Measurements from ENCODE around the gene ZNF789. TPM values are rescaled to one million over a fixed set of nuclear protein-coding genes. Genes with fewer than 3 reads are reported as not detected.
A peak's percentile ranks its signal among the peaks of the same experiment; 100 is the strongest.
"Not testable (repeated sequence)": the region's sequence is repeated elsewhere in the genome, so short reads cannot be mapped to it uniquely, and the experiment has no call there.

The ZNF789 gene
- total RNA-seq: 3.4 TPM
- long read RNA-seq, partial matches to known transcripts: 0 of 5 reads
- long read RNA-seq, other reads (novel, unspliced or antisense): 4 of 5 reads

DNA sequence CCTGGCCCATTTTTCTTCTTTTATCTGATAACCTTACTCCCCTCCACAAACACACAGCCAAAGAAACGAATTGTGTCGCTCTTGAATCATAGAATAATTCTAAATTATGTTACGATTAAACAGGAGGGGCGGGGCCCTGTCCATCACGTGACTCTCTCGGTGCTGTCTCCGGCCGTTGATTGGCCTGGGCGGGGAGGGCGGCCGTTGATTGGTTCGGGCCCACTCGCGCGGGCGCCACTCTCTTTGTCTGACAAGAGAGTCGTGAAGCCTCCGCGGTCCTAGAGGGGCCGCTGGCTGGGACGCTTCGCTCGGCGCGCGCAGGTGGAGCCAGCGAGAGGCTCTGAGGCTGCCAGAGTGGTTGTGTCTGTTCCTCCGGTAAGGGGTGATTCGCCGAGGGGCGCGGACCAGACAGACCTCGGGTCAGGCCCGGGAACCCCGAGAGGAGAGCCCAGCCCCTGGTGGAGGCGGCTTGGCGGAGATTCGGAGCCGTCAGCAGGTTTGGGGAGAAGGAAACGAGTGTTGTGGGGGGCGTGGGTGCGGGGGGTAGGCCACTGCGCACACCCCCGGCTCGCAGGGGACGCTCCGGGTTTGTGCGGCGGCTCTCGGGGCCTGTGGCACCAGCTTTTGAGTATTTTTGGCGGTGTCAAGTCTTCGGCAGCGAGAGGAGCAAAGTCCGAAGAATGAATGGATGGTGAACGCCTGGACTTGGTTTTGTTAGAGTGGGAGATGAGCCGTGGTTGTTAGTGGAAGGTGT lies at the start of gene ZNF789:
ZNF789 (plus strand) TSS at position 330 of the 754 bp plus-strand sequence. CDS start 3,567 bp downstream, outside the sequence.
- ATAC-seq (ENCODE audit: poor library complexity) (peak; percentile 99), DNase-seq (peak; percentile 99)
- intact Hi-C loops (cut with DNase I): no loop called here

DNA sequence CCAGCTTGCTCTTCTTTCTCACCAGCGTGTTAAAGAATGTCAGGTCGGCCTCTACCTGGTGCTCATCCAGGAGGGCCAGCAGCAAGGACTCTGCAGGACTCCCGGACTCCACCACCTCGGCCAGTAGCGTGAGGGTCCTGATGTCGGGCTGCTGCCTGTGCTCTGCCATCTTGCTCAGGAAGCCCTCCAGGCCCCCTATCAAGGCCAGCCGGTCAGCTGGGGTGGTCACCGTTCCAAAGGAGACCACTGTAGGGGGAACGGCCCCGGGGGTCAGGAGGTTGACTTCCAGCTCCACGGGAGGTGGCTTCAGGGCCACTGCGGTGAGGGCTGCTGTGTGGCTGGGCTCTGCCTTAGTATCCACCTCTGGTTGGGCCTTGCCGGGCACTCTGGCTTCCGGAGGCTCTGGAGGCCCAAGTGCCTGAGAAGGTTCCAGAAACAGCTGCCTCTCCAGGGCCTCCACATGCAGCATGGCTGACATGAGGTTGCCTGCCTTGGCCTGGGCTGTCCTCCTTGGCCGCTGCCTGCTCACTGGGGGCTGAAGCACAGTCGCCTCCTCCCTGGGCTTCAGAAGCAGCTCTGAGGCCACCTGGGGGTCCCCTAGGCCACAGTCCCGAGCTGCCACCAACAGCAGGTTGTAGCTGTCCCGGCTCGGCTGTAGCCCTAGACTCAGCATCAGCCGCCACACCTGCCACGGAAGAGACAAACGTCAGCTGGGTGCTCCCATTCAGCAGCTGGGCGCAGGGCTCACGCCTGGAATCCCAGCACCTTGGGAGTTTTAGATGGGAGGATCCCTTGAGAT lies 47.6 kb upstream of the ZNF789 start:
- ATAC-seq (ENCODE audit: poor library complexity): no peak
- intact Hi-C loops (cut with DNase I): no loop called here
- DNase-seq: no peak

DNA sequence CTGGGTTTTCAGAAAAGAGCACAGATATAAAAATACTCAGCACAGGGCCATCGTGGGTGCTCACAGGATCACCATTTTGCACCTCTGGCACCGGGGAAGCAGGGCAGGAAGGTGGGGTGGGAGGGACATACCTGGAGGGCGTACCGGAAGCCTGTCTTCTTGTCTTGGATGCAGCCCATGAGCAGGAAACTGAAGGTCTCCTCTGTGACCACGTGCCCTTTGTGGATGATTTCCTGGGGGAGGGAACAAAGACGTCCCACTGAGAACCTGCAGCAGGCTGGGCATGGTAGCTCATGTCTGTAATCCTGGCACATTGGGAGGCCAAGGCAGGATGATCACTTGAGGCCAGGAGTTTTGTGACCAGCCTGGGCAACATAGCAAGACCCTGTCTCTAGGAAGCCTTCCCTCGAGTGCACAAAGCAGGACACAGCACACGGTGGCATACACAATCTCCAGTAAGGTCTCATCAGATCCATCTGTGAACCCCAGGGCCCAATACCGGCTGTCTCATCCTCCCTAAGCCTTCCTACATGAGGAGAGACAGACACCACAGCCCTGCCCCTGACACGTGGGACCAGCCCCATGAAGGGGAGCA lies 43.6 kb upstream of the ZNF789 start:
- ATAC-seq (ENCODE audit: poor library complexity) (no peak), DNase-seq (no peak)
- intact Hi-C loops (cut with DNase I): no loop called here

DNA sequence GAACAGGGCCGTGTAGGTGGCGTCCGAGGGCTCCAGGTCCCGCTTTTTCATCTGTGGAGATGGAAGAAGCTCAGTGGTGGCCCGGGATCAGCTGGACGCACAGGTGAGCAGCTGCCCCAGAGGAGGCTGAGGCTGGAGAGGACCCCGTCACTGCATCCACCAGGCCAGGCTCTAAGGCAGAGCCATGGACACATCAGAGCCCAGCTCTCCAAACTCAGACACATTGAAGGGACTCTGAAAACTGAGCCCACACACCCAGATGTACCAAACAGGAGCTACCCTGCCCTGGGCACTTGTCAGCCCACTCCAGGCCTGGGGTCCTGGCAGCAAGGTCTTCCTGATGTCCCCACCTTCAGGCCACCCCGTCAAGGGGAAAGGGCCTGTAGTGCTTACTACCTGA lies 42.9 kb upstream of the ZNF789 start:
- no peak for DNase-seq
- no peak for ATAC-seq (ENCODE audit: poor library complexity)
- intact Hi-C loops (cut with DNase I): no loop called here

DNA sequence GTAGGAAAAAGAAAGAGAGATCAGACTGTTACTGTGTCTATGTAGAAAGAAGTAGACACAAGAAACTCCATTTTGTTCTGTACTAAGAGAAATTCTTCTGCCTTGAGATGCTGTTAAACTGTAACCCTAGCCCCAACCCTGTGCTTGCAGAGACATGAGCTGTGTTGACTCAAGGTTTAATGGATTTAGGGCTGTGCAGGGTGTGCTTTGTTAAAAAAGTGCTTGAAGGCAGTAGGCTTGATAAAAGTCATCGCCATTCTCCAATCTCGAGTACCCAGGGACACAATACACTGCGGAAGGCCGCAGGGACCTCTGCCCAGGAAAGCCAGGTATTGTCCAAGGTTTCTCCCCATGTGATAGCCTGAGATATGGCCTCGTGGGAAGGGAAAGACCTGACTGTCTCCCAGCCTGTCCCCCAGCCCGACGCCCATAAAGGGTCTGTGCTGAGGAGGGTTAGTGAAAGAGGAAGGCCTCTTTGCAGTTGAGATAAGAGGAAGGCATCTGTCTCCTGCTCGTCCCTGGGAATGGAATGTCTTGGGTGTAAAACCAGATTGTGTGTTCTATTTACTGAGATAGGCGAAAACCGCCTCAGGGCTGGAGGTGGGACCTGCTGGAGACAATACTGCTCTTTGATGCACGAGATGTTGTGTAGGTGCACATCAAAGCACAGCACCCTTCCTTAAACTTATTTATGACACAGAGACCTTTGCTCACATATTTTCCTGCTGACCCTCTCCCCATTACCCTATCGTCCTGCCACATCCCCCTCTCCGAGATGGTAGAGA lies 40.7 kb upstream of the ZNF789 start:
- ATAC-seq (ENCODE audit: poor library complexity); DNase-seq; intact Hi-C loops (cut with DNase I): not testable (repeated sequence)

DNA sequence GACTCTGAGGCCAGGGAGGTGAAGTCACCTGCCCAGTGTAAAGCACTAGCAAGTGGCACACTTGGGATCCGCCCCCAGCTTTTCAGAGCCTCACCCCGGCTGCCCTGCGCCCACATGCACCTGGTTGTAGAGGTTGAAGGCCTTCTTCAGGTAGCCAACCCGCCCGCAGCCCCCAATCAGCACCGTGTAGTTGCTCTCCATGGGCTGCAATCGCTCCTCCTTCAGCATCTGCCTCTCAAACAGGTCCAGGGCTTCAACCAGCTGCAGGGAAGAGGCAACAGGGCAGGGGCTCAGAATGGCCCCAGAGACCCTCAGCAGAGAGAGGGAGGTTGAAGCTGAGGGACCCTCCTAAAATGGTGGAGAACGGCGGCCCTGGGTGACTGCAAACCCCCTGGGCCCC lies 39.5 kb upstream of the ZNF789 start:
- ATAC-seq (ENCODE audit: poor library complexity) (no peak), DNase-seq (no peak)
- intact Hi-C loops (cut with DNase I): no loop called here

DNA sequence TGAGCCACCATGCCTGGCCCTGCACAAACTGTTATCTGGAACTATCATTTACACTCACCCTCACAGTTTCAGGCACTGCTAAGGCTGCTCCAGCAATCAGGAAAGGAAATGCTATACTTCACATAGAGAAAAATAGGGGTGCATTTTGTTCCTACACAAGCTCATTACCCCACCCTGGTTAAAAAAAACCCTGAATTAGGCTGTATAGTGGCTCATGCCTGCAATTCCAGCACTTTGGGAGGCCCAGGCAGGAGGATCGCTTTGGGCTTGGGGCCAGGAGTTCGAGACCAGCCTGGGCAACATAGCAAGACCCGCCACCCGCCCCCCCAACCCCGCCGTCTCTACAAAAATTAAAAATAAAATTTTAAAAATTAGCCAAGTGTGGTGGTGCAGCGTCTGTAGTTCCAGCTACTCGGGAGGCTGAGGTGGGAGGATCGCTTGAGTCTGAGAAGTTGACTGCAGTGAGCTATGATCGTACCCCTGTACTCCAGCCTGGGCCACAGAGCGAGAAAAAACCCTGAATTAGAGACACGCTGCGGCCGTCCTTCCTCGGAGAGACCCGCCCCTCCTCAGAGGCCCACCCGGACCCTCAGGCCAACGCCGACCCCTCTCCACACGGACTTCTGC lies 34.6 kb upstream of the ZNF789 start:
- DNase-seq (no peak), ATAC-seq (ENCODE audit: poor library complexity) (peak; percentile 33)
- intact Hi-C loops (cut with DNase I): no loop called here

DNA sequence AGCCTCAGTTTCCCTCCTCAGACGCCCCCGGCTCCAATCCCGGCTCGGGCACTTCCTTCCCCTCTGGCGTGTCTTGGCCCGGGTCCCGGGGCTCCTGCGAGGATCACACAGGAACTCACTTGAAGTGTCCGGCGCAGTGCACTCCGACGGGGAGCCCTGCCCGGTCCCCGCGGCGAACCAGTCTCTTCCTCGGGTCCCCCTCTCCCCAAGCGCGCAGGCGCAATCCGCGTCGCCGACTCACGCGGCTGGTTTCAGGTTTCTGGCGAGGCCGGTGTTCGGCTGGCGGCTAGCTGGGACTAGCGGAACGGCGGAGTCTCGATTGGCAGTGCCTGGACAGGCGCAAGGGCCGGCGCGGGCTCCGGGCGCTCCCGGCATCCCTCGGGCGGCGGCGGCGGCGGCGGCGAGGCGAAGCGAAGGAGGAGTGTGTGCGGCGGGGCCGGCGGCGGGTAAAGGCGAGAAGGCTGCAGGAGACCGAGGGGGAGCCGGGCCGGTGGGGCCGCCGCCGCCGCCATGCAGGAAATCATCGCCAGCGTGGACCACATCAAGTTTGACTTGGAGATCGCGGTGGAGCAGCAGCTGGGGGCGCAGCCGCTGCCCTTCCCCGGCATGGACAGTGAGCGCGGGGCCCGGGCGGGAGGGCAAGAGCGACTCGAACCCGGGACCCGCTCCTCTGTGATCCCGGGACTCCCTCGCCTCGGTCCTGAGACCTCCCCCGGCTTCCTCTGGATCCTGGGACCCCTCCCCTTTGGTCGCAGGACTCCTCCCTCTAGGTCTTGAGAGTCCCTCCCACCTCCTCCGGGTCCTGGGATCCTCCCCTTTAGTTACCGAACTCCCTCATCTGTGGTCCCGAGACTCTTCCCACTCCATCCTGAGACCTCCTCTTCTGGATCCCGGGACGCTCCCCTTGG lies 33.9 kb upstream of the ZNF789 start, which contains the start of the genes CPSF4 and PTCD1:
CPSF4 (plus strand) TSS at position 371 of the 908 bp plus-strand sequence; CDS start at position 511, 140 bp downstream.
PTCD1 (minus strand) TSS at position 226 of the 908 bp plus-strand sequence. CDS start 3,556 bp downstream, outside the sequence.
- ATAC-seq (ENCODE audit: poor library complexity): peak; percentile 99
- intact Hi-C loops (cut with DNase I): no loop called here
- peak; percentile 97 for DNase-seq

DNA sequence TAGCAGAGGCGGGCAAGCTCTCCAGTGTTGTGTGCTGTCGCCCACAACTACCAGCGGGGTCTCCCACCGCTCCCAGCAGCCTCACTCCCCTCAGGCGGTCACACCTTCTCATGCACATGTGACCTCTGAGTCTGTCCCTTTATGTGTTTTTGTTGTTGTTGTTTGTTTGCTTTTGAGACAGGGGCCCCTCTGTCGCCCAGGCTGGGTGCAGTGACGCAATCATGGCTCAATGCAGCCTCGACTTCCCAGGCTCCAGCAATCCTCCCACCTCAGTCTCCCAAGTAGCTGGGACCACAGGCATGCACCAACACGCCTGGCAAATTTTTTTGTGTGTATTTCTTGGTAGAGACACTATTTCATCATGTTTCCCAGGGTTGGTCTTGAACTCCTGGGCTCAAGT lies 32.5 kb upstream of the ZNF789 start:
- intact Hi-C loops (cut with DNase I): no loop called here
- DNase-seq (no peak), ATAC-seq (ENCODE audit: poor library complexity) (no peak)

DNA sequence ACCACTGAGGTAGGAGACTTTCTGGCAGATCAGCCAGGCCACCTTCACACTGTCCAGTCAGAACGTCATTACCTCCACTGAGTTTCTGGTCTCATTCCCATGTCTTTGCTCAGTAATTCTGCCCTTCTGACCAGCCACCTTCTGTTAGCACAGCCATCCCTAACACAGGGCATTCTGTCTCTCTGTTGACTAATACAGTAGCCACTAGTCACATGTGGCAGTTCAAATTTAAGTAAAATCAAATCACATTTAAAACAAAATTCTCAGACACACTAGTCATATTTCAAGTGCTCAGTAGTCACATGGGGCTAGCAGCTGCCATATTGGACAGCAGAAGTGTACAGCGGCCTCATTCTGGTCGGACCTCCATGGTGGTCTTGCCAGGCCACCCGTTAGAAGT lies 26.6 kb upstream of the ZNF789 start:
- ATAC-seq (ENCODE audit: poor library complexity) (no peak), DNase-seq (no peak)
- intact Hi-C loops (cut with DNase I): no loop called here

DNA sequence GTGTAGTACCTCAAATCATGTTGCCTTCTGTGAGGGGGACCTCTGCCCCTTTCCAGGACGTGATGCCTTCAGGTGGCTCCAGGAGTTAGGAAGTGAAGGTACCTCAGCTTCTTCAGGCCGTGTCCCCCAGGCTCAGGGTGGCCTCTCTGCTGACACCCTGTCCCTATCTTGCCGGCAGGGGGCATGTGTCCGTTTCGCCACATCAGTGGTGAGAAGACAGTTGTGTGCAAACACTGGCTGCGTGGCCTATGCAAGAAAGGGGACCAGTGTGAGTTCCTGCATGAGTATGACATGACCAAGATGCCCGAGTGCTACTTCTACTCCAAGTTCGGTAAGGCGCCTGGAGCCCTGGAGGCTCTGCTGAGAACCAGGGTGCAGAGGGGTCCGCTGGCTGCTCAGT lies 24.7 kb upstream of the ZNF789 start:
- intact Hi-C loops (cut with DNase I): no loop called here
- DNase-seq: no peak
- ATAC-seq (ENCODE audit: poor library complexity): no peak

DNA sequence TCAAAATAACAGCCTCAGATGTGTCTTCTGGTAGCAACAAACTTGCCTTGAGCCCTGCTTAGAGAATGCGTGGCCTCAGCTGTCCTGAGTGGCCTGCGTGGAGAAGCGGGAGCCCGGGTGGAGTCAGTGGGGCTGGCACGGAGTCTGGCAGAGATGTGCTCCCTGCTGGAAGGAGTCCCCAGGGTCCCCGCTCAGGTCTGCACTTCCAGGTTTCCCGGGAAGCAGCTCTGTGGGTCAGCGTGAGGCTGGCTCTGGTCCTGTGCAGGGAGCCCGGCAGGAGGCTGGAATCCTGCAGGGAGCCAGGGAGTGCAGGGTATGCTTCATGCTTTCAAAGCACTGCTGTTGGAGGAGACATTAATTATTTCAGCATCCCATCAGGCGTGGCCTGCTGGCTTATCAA lies 23.8 kb upstream of the ZNF789 start:
- DNase-seq (no peak), ATAC-seq (ENCODE audit: poor library complexity) (no peak)
- intact Hi-C loops (cut with DNase I): no loop called here

DNA sequence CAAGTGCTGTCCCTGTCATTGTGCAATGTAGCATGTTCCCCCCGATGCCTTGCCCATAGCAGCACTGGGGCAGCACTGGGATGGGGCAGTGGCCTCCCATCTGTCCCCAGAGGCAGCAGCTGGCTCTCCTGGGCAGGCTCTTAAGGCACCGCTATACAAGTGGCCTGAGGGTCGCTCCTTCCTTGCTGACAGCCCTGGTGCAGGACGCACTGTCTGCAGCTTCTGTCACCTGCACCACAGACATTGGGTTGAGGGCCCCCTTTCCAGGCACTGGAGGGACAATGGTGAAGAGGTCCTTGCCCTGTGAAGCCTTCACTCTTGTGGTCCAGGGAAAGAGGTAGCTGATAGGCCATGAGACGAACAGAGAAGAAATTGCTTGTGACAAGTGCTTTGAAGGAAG lies 23.4 kb upstream of the ZNF789 start:
- no peak for ATAC-seq (ENCODE audit: poor library complexity)

DNA sequence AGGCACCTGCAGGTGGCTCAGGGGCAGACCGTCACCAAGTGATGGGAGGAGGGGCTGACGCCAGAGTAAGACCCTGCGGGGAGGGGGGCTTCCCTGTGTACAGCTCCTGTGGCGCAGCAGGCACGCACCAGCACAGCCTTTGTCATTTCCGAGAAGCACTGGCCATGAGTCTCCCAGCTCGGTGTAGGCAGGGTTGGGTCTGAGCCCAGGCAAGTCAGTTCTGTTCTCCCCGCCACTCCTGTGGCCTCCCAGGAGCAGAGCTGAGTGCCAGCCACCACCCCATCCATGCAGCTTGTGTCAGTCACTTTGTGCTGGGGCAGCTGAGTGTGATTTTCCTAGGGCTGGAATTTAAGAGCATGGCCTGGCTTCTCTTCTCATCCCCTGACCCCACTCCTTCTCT lies 20.8 kb upstream of the ZNF789 start:
- intact Hi-C loops (cut with DNase I): no loop called here
- DNase-seq: peak; percentile 54

More for the DNA sequence above, 23.4 kb upstream of the ZNF789 start:
- intact Hi-C loops (cut with DNase I): no loop called here
- DNase-seq: no peak

DNA sequence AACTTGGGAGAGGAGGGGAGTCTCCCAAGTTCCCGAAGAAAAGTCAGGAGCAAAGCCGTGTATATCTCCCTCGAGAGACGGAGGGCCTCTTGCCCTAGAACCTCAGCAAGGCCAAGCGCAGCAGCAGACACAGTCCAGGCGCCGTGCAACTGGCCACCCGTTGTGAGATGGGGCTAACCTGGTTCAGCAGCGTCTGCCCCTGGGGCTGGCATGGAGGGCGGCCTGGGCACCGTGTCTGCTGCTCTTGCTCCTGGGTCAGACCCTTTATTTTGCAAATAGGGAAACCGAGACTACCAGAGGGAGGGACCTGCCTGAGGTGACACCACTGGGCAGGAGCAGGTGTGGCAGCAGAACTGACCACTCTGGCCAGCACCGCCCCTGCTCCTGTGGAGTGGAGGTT lies 20.1 kb upstream of the ZNF789 start:
- no peak for ATAC-seq (ENCODE audit: poor library complexity)
- intact Hi-C loops (cut with DNase I): no loop called here
- no peak for DNase-seq

More for the DNA sequence above, 20.8 kb upstream of the ZNF789 start:
- ATAC-seq (ENCODE audit: poor library complexity): peak; percentile 68

DNA sequence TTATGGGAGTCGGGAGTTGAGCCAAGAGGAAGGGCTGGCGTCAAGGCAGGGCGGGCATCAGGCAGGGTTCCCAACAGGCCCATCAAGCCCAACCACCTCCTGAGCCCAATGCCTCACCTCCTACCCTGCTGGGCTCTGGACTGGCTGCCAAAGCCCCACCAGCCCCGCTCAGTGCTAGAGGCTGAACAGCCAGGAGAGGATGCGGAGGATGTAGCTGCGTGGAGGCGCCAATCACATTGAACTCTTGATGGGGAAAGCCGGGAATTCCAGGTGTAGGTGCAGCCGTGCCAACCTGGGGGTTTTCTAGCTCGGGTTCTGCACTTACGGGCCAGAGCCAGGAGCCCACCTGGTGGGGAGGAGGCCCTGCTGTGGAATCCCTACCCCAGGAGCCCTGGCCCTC lies 19.6 kb upstream of the ZNF789 start:
- ATAC-seq (ENCODE audit: poor library complexity) (peak; percentile 43), DNase-seq (no peak)
- intact Hi-C loops (cut with DNase I): no loop called here

DNA sequence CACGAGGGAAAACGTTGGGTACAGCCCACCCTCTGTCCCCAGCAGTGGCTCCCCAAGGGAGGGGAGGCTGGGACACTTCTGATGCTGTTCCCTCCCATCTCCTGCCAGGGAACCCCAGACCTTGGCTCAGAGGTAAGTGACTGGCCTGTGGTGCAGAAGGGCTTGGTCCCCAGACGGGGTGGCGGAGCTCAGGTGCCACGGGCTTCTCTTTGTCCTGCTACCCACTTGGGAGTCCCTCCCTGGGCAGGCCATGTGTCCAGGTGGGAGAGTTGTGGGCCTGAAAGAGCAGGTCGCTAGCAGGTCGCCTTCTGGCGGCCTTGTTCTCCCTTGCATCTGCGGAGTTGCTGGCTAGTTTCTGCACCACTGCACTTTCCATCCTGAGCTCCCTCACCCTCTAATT lies 16.8 kb upstream of the ZNF789 start:
- DNase-seq (no peak), ATAC-seq (ENCODE audit: poor library complexity) (no peak)
- intact Hi-C loops (cut with DNase I): no loop called here

Data from Right ventricle myocardium superior (tissue), 1 donor.